NCI-H524 (cell line): Measurements from ENCODE around the gene FBLN1.
"Not testable (repeated sequence)": the region's sequence is repeated elsewhere in the genome, so short reads cannot be mapped to it uniquely, and the experiment has no call there.

Source experiments
- DNase-seq, 2 experiments: peaks; one replicate each; lab custom pipeline; 2025; lab: John Stamatoyannopoulos, UW

The FBLN1 gene

DNA sequence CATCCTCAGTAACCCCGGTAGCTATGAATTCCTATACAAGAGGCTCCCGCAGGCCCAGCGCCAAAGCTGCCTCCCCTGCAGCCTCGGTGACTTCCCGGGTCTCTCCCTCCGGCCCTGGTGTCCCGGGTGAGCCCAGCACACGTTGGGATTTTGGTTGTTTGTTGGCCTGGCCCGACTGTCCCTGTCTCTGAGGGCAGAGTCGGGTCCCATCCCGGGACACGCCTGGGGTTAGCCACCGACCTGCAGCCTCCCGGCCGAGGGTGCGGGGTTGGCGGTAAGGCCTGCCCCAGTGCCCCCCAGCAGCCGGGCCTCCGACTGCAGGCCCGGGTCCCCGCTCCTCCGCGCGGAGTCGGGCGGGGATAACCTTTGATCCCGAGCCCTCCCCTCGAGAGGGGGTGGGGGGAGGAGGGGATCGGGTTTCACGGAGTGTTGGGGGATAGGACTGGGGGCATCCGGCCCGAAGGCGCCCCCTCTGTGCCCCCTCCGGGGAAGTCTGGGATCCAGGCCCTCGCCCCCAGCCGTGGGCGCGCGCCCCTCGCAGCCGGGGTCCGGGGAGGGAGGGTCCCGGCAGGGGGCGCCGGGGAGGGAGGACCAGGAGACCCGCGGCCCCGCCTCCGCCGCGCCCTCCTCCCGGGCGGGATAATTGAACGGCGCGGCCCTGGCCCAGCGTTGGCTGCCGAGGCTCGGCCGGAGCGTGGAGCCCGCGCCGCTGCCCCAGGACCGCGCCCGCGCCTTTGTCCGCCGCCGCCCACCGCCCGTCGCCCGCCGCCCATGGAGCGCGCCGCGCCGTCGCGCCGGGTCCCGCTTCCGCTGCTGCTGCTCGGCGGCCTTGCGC is at the start of gene FBLN1:
FBLN1 (plus strand) TSS at position 669 of the 835 bp plus-strand sequence; CDS start at position 772, 103 bp downstream.
- peak in 1 of 2 experiments; percentile 55 for DNase-seq

GRCh38 chr22:45453764-45454163 is 48.9 kb upstream of the FBLN1 start:
- DNase-seq, result no peak

DNA sequence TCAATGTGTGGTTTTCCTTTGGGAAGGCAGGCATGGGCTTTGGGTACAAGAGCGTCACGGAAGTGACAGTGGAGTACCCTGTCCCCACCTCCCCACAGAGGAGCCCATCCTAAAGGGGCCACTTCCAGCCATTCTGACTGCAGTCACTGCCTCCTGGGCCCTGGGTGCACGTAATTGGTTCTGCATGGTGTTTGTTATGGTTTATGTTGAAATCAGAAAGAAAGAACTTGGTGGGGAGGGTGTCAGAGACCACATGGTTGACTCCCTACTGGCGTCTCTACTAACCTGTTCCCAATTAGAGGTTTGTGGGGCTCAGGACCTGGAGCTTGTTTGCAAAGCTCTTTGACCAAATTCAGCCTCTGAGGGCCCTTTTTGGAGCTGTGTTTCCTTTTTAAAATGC is 48.4 kb upstream of the FBLN1 start:
- no peak for DNase-seq

DNA sequence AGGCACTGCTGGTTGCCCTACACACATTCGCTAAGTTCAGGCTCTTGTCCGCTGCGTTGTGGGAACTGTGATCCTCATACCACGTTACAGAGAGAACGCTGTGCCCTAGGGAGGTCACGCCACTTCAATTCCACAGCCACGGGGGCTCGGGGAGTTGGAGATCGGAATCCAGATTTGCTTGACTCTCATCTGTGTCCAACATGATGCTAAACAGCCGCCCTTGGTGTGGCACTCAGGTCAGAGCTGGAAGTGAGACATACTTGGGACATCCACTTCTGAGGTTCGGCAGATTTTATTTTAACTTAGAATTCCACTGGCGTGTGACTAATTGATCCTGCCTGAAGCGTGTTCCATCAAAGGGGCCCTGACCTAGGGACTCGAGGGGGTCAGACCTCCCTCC is 47.5 kb upstream of the FBLN1 start:
- no peak for DNase-seq

DNA sequence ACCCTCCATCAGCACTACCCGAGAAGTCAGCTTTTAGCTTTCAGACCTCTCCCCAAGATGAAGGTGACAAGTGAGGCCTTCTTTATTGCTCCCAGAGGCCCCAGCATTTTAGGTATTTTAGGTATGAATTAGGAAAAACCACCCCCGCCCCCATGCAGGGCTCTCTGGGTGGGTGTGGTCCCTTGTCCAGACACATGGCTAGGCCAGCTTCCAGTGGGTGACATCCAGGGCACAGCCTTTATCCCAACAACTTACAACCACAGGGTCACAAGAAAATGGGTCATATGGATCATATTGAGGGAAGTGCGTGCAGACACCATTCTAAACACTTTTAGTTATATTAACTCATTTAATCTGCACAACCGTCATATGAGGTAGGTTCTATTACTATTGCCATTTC is 47.1 kb upstream of the FBLN1 start:
- DNase-seq, result no peak

DNA sequence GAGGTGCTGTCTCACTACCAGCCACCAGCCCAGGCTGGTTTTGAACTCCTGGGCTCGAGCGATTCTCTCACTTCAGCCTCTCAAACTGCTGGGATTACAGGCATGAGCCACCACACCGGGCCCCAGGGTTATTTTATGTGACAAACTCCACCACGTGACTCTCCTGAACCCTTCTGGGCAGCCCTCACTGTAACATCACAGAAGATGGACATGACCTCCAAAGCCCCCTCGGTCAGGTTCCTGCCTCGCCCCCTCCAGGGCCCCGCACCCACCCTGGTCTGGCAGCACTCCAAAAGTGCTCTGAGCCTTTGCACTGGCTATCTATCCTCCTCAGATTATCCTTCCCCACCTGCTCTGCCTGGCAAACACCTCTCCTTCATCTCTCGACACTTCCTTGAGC is 45.9 kb upstream of the FBLN1 start:
- DNase-seq, result no peak

DNA sequence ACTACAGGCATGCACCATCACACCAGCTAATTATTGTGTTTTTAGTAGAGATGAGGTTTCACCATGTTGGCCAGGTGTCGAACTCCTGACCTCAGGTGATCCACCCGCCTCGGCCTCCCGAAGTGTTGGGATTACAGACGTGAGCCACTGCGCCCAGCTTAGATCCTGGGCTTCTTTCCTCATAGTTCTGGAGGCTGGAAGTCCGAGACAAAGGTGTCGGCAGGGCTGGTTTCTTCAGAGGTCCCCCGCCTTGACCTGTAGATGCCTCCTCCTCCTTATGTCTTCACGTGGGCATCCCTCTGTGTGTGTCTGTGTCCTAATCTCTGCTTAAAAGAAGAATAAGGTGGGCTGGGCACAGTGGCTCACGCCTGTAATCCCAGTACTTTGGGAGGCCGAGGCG is 44.2 kb upstream of the FBLN1 start:
- no peak for DNase-seq

GRCh38 chr22:45459235-45459634 is 43.4 kb upstream of the FBLN1 start:
- no peak for DNase-seq

GRCh38 chr22:45460288-45461109 is 42.2 kb upstream of the FBLN1 start:
- DNase-seq, result peak in 1 of 2 experiments; percentile 41

DNA sequence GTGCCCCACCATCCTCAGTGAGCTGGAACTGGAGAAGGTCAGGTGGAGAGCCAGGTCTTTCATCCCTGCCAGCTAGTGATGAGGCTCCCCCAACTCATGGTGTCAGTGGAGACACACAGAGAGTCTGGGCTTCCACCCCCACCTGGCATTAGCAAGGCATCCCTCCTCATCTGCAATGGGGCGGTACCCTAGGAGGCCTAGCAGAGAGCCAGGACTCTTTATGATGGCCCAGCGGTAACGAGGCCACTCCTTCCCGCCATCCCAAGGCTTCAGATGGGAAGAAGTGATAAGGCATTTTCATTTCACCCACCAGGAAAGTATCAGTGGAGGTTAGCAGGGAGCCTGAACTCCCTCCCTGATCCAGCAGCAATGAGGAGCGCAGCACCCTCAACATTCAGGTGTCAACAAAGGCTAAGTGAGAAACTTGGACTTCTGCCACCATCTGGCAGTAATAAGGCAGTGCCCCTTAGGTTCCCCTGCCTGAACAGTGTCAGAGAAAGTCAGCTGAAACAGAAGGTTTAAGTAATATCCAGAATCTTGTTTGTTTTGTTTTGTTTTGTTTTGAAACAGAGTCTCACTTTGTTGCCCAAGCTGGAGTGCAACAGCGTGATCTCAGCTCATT is 40.5 kb upstream of the FBLN1 start:
- DNase-seq, result peak in 1 of 2 experiments; percentile 45

DNA sequence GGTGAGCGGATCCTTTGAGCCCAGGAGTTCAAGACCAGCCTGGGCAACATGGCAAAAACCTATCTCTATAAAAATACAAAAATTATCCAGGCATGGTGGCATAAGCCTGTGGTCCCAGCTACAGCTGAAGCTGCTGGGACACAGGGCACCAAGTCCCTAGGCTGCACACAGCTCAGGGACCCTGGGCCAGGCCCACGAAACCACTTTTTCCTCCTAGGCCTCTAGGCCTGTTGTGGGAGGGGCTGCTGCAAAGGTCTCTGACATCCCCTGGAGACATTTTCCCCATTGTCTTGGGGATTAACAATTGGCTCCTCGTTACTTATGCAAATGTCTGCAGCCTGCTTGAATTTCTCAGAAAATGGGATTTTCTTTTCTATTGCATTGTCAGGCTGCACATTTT is 39.0 kb upstream of the FBLN1 start:
- not testable (repeated sequence) for DNase-seq

GRCh38 chr22:45465633-45466032 is 37.0 kb upstream of the FBLN1 start:
- peak in 1 of 2 experiments; percentile 17 for DNase-seq

DNA sequence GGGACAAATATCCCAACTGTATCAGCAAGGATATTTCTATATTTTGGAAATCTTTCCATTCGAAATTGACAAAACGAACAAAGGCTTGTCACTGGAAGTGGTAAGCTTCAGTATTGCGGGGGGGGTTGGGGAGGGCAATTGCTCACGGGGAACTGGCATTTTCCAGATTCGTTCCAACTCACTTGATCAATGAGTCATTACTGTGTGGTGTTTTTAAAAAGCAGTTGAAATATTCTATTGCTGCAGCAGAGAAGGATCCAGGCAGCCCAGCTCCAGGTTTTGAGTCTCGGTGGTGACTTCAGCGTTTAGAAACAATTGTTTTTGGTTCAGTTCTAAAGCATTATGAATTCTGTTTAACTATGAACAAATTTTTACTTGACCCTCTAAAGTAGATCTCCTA is 33.8 kb upstream of the FBLN1 start:
- no peak for DNase-seq

- no peak for DNase-seq
Observed at GRCh38 chr22:45469281-45470073, 33.2 kb upstream of the FBLN1 start.

DNA sequence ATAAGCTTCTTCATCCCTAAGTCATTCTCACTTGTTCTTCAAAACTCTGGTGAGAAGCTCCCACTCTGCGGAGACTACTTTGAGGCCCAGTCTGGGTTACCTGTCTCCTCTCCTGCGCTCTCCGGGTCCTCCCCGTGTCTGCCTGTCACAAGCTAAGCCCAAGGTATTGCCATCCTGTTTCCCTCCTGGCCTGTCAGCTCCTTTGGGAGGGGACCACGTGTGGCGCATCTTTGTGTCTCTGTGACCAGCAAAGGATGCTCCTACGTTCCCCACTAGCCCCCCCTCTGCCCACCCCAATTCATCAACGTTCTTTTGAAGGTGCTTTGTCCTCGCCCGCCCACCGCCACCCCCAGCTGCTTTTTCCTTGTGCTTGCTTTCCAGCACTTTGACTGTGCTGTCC is 31.8 kb upstream of the FBLN1 start:
- no peak for DNase-seq

DNA sequence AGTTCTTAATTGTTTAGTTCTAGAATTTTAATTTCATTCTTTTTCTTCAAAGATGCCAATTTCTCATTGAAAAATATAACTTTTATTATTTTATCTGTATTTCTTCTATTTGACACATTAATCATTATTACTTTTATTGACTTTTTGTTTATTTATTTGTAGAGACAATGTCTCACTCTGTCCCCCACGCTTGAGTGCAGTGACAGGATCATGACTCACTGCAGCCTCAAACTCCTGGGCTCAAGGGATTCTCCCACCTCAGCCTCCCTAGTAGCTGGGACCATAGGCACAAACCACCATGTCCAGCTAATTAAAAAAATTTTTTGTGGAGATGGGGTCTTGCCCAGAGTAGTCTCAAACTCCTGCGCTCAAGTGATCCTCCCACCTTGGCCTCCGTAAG is 30.3 kb upstream of the FBLN1 start:
- DNase-seq, result no peak

GRCh38 chr22:45473626-45474237 is 29.0 kb upstream of the FBLN1 start:
- DNase-seq, result no peak

GRCh38 chr22:45475063-45475747 is 27.5 kb upstream of the FBLN1 start:
- peak in 1 of 2 experiments; percentile 15 for DNase-seq

DNA sequence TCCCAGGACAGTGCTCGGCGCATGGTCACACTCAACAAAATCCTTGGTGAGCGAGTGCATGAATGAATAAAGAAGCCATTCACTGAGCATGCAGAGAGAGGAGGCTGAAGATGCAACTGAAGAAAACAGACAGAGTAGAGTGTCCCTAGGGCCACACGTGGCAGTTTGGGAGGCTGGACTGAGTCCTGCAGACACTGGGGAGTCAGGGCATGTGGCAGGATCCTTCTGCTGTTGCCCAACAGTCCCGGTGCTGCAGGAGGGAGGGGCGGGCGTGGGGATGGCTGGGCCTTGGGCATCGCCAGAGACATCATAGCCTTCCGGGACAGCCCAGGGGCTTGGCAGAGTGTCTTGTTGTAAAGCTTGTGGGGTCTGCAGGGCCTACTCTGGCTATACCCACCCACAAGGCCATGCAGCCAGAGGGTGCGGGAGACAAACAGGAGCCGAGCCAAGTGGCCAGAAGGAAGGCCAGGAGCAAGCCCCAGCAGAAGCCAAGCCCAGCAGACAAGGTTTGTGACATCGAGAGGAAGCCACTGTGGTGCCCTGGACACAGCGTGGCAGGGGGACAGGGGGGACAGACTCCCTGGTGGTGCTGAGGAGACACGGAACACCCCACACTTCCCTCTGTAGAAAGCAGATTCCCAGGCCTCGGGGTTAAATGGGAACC is 26.7 kb upstream of the FBLN1 start:
- DNase-seq, result no peak

GRCh38 chr22:45476814-45477213 is 25.9 kb upstream of the FBLN1 start:
- no peak for DNase-seq
